Colonic mucosa (tissue), 4 donors: ENCODE data around the gene CCNG1. TPM values are rescaled to one million over a fixed set of nuclear protein-coding genes. Genes with fewer than 3 reads are reported as not detected.

Experiments
- DNase-seq: peaks from one replicate; pipeline ENCODE4 v3.0.0-alpha.2; 2020
- H3K27ac ChIP-seq: fragments of 200-600 bp; one replicate; pipeline ENCODE4 v1.8.0; 2021
- H3K27me3 ChIP-seq: fragments of 200-600 bp; one replicate; pipeline ENCODE4 v1.8.0; 2021
- H3K36me3 ChIP-seq: fragments of 200-600 bp; one replicate; pipeline ENCODE4 v1.8.0; 2021
- H3K4me1 ChIP-seq: fragments of 200-600 bp; one replicate; pipeline ENCODE4 v1.8.0; 2021; ENCODE audit warnings: mild to moderate bottlenecking
- H3K4me3 ChIP-seq: fragments of 200-600 bp; one replicate; pipeline ENCODE4 v1.8.0; 2021
- H3K9ac ChIP-seq, 2 donors: one replicate each; pipeline ENCODE4 v1.7.0; 2013; ENCODE audit warnings: control low read depth in 2 of 2, low read depth in 2 of 2, low read length in 2 of 2
- H3K9me3 ChIP-seq: fragments of 200-600 bp; one replicate; pipeline ENCODE4 v1.8.0; 2021
- CTCF ChIP-seq: fragments of 200-600 bp; IDR thresholded peaks from one replicate; pipeline ENCODE4 v1.8.0; 2022; ENCODE audit warnings: antibody characterized with exemption, mild to moderate bottlenecking
- intact Hi-C: fragments of 100-400 bp; cut with DNase I; formaldehyde crosslinking; loops from one replicate; pipeline ENCODE4 v1.14.1; 2022
- total RNA-seq, 2 donors: library from RNA; stranded (reverse); fragmentation: NEBNext Ultra II Directional in 1 of 2; extraction: Animal tissue kit (Norgen Biotek cat#: 25700) in 1 of 2; gene quantifications; one replicate each; pipeline ENCODE4 v1.2.1, GENCODE V29; 2021
- donor health status: healthy.
- donor health status: DM: no; HTN: no; CAD: no.
- donor health status: DM: no; HTN: no; CAD: no.

The CCNG1 gene
- total RNA-seq, 2 donors from 2014 or later, result 149 to 265 TPM

GRCh38 chr5:163401271-163401670 lies 36.1 kb upstream of the CCNG1 start:
- Histone ChIP-seq H3K27ac (no peak overlapping the region), H3K4me1 (no peaks in the 10 kb centered on the region), H3K9ac (no peak overlapping the region), H3K9me3 (no peaks in the 10 kb centered on the region), H3K4me3 (no peak overlapping the region), H3K36me3 (no peaks in the 10 kb centered on the region), H3K27me3 (no peaks in the 10 kb centered on the region)
- no peak for TF ChIP-seq CTCF
- no peak for DNase-seq
- intact Hi-C loops, result no loop called here

GRCh38 chr5:163402007-163402406 lies 35.4 kb upstream of the CCNG1 start:
- Histone ChIP-seq H3K4me1 (no peaks in the 10 kb centered on the region), H3K36me3 (no peaks in the 10 kb centered on the region), H3K9me3 (no peaks in the 10 kb centered on the region), H3K27me3 (no peaks in the 10 kb centered on the region), H3K27ac (no peak overlapping the region), H3K4me3 (no peak overlapping the region), H3K9ac (no peak overlapping the region)
- DNase-seq, result no peak
- intact Hi-C loops, result no loop called here
- no peak for TF ChIP-seq CTCF

GRCh38 chr5:163404364-163405173 lies 32.8 kb upstream of the CCNG1 start:
- H3K9me3 ChIP-seq, result no peaks in the 10 kb centered on the region
- intact Hi-C loops, result loop anchor here (5.0 kb wide), 1 partner anchor 97 kb away; no protein-coding TSS in a partner anchor
- TF ChIP-seq CTCF, result no peak
- no peak for DNase-seq
- H3K4me1 ChIP-seq, result no peaks in the 10 kb centered on the region
- H3K9ac ChIP-seq, result no peak overlapping the region
- H3K27me3 ChIP-seq, result no peaks in the 10 kb centered on the region
- no peaks in the 10 kb centered on the region for H3K36me3 ChIP-seq
- no peak overlapping the region for H3K4me3 ChIP-seq
- H3K27ac ChIP-seq, result no peak overlapping the region

DNA sequence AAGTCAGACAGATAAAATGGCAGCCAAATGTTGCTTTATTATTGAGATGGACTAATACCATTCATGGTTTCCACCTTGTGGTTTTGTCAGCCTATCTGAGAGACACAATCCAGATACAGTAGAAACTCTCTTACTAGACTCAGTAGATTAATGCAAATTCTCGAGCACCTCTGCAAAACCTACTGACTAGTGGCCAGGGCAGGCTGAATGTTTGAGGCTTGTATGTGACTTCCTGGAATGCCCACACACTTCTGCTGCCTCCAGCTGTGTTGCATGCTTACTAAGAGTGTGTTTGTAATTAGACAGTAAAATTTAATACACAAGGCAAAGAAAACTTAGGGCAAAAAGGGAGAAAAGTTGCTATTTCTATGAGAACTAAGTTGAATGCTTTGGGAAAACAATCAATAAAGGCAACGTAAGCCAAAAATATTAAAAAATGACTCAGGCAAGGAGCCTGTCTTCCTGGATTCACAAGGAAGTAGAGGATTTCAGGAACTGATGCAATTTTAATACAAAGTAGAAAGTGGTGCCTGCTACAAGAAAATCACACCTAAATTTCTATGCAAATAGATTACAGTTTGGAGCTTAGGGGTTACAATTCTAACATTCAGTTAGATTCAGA lies 30.2 kb upstream of the CCNG1 start:
- intact Hi-C loops, result loop anchor here (5.0 kb wide), 1 partner anchor 100 kb away; no protein-coding TSS in a partner anchor
- no peak overlapping the region for H3K27ac ChIP-seq

More for the DNA sequence above, 30.2 kb upstream of the CCNG1 start:
- Histone ChIP-seq H3K9ac (no peak overlapping the region), H3K9me3 (no peaks in the 10 kb centered on the region), H3K36me3 (no peaks in the 10 kb centered on the region), H3K4me3 (no peak overlapping the region), H3K4me1 (no peaks in the 10 kb centered on the region), H3K27me3 (no peaks in the 10 kb centered on the region)
- TF ChIP-seq CTCF, result no peak
- DNase-seq, result no peak
